ENCODE data around the gene FXYD6.
A peak's percentile ranks its signal among the peaks of the same experiment; 100 is the strongest.

Gene FXYD6

GRCh38 chr11:117910525-117910924 lies 34.1 kb upstream of the FXYD6 start:
- no peak for DNase-seq

DNA sequence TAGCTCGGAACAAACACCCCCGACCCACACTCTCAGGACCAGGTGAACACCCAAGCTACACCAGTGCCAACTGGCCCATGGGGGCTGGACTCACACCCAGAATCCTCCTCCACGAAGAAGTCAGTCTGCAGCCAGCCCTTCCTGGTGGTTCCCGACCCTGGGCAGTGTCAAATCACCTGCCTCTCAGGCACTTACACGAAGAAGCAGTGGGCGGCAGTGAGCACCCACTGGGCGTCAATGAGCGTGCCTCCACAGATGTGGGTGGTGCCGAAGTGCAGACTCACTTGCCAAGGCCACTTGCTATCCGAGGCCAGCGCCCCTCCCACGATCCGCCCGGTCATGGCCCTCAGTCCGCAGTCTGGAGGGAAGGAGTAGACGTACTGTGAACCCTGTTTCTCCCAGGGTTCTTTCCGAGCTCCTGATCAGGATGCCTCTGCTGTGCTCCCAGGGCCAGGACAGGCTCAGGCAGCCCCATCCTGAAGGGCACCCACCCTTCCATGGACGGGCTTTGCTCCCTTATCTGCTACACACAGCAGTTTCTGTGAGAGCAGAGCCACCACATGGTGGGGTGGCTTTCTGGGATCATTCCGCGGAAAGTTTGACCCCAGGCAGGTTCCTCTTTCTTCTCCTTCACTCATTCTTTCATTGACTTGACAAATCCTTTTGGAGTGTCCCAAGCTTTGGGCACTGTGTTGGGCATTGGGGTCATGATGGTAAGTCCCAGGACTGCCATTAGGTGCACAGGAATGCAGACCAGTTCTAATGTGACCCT lies 33.3 kb upstream of the FXYD6 start:
- DNase-seq: no peak

DNA sequence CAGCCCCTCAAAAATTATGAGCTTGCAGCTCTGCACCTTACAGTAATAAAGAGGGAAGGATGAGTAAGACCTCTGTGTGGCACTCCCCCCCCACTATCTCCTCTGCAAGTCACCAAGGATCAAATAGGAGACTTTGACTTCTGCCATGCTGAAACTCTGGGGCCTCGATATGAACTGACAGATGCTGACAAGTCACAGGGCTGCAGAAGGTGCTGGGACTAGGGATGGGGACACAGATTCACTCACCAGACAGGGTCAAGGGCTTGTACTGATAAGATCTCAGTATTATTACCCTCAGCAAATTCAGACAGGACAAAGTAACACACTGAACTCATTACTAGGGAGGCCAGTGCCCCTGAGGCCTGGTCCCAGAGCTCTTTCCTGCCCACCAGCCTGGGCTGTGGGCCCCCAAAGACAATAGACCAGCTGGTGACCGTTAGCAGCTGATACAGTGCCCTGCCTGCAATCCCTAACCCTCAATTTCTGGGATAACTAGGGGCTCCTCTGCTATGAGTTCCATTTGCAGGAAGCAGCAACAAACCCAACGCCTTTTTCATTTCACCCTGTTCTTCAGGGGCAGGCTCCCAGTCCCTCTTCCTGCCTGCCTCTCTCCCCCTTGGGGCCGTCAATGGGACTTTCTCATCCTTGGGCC lies 32.6 kb upstream of the FXYD6 start:
- no peak for DNase-seq

DNA sequence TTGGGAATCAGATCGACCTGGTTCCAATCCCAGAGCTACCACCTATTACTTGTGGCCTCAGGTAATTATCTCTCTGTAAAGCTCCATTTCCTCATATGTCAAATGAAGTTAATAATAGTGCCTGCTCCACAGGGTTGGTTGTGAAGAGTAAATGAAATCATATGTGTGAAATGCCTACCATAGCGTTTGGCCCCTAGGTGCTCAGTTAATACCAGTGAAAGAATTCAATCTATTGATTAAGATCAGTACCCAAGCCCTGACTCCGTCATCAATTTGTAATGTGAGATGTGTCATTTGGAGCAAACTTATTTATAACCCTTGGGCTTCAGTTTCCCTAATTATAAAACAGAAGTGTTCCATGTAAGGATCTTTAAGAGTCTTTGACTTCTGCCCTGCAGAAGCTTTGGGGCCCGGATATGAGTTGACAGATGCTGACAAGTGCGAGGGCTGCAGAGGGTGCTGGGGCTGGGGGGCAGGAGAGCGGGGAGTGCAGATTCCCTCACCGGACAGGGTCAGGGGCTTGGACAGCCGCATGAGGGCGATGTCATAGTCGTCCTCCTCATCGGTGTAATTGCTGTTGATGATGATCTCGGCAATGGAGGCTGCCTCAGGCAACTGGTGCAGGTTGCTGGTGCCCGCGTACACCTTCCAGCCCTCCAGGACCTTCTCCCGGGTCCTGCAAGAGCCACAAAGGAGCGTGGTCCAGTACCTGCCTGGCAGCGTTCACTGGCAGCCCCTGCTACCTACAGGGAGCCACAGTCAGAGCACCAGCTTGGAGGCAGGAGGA lies 31.8 kb upstream of the FXYD6 start:
- DNase-seq: no peak

DNA sequence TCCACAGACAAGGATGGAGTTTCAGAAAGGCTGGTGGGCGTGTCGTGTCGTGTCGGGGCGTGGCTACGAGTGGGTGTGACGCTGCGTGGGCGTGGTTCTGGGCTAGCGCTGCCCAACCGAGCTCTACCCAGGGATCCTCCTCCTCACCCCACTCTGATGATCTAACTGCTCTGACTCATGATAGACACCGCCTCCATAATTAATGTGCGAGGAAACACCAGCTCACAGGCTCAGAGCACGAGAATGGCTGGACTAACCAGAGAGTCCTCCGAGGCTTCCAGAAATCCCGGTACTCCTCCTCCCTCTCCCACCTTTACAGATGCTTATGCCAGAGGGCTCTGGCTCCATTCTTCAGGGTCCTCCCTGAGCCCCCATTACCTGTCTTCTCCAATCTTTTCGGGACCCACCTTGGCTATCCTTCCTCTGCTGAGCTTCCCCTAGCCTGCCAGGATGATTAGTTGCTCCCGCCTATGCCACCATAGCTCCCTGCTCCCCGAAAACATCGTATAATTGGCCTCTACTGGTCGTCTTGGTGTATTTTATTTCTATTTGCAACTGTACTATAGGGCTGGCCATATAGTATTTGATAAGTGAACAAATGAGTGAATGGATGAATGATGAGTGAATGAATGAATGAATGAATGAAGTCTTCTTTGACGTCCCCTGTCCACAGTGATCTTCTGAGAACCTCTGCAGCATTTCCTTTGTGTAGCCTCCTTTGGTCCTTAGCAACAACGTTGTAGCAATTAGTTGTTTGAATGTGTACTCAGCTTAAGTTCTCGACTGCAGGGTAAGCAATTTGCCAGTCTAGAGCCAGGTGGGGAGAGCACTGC lies 31.0 kb upstream of the FXYD6 start:
- DNase-seq: peak; percentile 96

DNA sequence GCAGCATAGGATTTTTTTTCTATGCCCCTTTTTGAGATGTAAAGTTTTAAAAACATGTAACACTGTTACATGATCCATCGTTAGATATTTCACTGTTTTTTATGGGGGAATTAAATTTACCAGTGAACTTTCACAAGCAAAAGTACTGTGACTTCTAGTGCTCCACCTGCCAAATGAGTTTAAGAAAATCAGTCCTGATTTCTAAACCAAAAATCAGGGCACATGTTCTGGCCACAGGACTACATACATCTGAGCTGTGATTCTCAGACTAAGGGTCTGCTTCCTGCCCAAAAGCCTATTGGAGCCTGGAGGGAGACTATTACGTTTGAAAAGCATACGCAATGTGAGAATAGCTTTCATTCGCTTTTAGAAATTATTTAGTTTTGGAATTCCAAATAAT lies 30.3 kb upstream of the FXYD6 start:
- no peak for DNase-seq

DNA sequence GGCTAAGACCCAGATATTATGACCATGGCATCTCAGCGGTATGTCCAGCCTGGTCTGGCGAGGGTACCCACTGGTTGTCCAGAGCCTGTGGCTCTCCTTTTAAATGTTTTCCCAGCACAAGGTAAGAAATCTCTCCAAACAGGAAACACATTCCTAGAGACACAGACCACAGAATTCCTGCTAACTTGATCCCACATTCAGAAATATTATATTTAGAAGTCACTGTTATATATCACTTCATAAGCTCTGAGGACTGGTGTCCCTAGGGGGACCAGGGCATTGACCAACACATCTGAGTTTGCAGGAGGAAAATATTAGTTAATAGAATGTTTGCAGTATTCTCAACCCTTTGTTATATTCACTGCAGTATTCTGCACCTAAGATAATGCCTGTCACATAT lies 29.7 kb upstream of the FXYD6 start:
- no peak for DNase-seq

- DNase-seq: no peak
Measured at GRCh38 chr11:117905524-117905923, 29.1 kb upstream of the FXYD6 start.

- DNase-seq: no peak
Measured at GRCh38 chr11:117903505-117904382, 27.3 kb upstream of the FXYD6 start.

DNA sequence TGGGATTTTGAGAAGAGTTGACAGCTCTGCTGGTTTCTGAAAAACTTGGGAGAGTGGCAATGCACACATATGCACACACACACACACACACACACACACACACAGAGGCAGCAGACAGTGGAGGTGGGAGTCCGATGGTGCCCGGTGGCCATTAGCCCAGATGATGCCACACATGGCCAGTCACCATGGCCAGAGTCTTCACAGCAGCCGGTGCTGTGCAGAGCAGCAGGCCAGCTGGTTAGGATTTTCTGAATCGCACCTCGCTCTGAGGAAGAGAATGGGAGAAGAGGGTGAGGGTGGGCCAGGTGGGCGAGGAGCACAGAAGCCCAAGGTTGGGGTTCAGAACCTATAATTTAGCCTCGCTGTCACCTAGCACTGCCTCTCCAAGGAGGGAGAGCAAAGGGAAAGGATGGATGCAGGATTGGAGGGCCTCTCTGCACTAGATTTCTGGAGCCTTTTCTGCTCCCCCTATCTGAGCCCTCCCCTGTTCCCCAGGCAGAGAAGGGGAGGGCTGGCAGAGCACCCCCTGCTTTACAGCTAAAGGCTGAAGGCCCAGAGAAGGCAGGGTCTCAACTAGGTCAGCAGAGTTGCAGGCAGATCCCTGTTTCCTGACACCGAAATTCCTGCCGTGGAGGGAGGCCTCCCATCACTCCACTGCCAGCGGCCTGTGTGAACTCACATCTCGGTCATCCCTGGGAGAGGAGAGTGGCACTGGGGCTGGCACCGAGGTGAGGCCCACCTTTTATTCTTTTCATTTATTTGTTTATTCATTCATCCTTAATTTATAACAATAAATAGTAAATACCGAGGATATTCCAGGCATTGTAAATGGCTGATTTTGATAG lies 25.8 kb upstream of the FXYD6 start:
- DNase-seq: no peak

GRCh38 chr11:117901601-117902000 lies 25.1 kb upstream of the FXYD6 start:
- DNase-seq: no peak

DNA sequence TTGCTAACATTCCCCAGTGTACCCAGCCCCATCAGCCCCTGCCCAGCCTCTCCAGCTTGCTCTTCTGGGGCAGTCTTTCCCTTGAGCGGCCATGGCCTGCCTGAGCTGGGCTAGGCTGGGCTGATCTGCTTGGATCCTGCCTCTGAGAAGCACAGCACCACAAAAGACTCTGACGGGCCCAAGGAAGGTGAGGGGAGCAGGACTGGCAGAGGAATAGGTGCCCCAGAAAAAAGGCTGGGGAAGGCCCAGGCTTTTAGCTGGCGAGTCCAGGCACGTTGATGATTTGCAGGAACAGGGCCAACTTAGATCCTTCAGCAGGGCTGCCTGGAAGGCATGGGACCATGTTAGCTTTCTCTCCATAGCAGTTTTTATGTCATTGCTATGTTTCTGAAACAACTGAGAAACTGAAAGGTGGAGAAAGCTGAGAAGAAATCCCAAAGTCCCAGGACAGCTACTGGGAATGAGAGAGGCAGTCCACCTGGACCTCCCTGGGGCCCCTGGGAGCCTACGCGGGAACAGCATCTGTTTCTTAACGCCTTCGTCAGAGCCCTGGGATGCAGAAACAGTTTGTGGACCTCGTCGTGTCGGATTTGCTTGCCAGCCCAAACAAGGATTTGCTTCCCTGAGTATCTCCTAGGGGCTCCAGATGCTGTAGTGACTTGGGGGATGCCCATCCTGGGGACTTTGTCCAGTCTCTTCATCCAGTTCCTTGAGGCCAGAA lies 24.4 kb upstream of the FXYD6 start:
- DNase-seq: no peak

- DNase-seq: peak; percentile 3
Measured at GRCh38 chr11:117900121-117900648, 23.7 kb upstream of the FXYD6 start.

DNA sequence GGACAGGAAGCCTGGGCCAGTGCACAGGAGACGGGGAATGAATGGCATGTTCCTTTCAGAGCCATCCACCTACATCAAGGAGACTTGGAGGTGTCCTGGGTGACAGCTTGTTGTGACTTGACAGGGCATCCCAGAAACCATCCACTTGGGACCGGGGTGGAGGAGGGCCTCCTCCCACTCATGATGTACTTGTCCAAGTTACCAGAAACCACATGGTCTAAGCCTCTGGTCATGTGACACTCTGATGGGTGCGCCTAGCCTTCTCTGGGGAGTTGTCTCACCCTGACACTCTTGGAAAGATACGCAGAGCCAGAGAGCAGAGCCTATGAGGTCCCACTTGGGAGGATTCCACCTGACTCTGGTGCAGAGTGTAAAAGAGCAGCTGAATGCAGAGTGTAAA lies 21.6 kb upstream of the FXYD6 start:
- DNase-seq: no peak

- no peak for DNase-seq
Measured at GRCh38 chr11:117892651-117893050, 16.2 kb upstream of the FXYD6 start.

DNA sequence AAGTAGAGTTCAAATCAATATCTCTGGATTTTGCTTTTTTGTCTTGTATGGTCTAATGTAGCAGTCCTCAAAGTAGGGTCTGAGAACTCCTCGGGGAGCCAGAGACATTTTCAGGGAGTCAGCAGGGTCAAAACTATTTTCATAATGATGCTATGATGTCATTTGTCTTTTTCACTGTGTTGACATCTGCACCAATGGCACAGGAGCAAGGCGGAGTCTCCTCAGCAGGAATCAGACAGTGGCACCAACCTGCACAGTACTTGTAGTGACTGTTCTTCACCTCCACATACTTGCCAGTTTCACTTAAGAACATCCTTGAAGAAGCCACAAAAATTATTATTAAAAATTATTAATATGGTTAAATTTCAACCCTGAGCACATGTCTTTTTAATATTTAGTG lies 14.9 kb upstream of the FXYD6 start:
- DNase-seq: no peak

DNA sequence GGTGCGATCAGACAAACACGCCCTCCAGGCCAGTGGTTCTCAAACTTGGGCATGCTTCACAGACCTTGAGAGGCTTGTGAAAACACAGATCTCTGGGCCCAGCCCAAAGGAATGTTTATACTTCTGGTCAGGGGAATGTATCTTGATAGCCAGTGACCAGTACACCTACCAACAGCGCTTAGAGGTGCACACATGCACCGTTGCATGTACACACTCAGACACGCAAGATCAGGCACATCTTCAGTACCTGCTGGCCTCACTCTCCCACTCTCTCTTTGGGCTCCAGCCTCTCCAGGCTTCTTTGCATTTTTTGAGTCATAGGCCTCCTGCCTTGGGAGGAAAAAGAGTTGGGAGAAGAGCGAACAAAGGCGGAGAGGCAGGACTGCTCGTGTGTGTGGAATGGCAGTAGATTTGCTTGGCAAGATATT lies 11.7 kb upstream of the FXYD6 start:
- no peak for DNase-seq

DNA sequence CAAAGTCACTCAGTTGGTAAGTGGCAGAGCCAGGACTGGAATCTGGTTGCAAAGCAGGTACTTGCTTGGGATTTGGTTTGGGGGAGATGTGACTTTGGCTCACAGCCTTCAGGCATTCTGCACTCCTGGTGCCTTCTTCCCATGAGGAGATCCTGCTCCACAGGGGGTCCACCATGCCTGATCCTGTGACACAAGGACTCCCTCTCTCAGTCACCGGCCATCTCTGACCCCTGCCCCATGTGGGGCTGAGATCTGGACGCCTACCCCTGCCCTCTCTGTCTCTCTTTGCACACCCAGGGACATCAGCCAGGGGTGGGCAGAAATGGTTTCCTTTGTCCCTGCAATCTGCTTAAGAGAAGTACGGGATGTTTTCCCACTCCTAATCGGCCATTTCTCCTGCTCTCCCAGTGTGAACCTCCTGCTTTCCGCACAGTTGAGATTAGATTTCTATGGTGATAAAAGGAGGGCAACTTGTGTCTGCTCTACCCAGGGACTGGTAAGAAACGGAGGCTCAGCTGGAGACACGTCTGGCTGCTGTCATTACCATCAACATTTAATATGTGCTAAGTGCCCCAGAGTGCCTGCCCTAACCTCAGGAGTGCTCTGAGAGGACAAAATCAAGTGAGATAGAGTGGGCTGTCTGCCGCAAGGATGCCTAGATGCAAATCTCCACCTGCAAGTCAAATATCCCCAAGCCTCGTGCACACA lies 11.1 kb upstream of the FXYD6 start:
- DNase-seq: no peak

DNA sequence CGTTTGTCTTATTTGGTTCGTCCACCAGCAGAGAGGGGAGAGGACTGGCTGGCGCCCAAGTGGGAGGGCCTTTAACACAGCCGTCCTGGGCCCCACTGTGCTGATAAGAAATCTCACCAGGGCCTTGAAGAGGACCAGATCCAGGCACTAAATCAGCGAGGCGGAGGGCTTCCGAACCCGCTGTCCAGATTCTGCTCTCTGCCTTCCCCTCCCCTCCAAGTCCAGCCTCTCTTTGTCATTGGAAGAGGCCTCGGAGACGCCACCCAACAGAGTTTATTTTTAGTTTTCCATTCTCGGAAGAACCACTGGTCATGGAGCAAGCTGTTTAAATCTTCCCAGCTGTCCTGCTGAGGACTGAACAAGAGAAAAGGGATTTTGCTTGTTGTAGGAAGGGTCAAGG lies 9.3 kb upstream of the FXYD6 start:
- no peak for DNase-seq

Data from suppressor macrophage treated with lipopolysaccharide for 4 hours (primary cell).